Spleen (tissue), 7 donors: ENCODE results near the gene FIGN.

Source experiments
- CTCF ChIP-seq, 11 experiments: fragments of 200-600 bp in 7 of 11; fragments of 450-650 bp in 4 of 11; sonication (generic) in 4 of 11; IDR thresholded peaks in 8 of 11; conservative IDR thresholded peaks in 3 of 11; 1 replicate in 7 of 11; 2 replicates in 4 of 11; pipeline versions ENCODE4 v1.4.0 to v1.8.0; 2016 to 2021; ENCODE audit warnings: antibody characterized with exemption in 11 of 11, inconsistent platforms in 4 of 11, mild to moderate bottlenecking in 1 of 11
- POLR2A ChIP-seq, 3 donors: fragments of 450-650 bp; IDR thresholded peaks; one replicate each; pipeline ENCODE4 v1.5.1; 2017; ENCODE audit warnings: antibody characterized with exemption in 3 of 3, mild to moderate bottlenecking in 1 of 3
- donor health status: DM: no; HTN: no; CAD: no; lungs with moderate emphysema.
- donor health status: DM: no; HTN: no; CAD: no.
- donor health status: DM: no; HTN: no; CAD: no.

GRCh38 chr2:163647300-163647699 lies 88.5 kb downstream of the FIGN start:
- no peak for TF ChIP-seq CTCF (IDR thresholded peaks at IDR 0.05 in 8 of 11, conservative IDR thresholded peaks at IDR 0.05 in 3 of 11)
- TF ChIP-seq POLR2A (IDR thresholded peaks at IDR 0.05): no peak
